ENCODE measurements around the gene ADAMTS1. TPM values are rescaled to one million over a fixed set of nuclear protein-coding genes. Genes with fewer than 3 reads are reported as not detected.

Gene ADAMTS1
- total RNA-seq, 1 donor, result 243 TPM

DNA sequence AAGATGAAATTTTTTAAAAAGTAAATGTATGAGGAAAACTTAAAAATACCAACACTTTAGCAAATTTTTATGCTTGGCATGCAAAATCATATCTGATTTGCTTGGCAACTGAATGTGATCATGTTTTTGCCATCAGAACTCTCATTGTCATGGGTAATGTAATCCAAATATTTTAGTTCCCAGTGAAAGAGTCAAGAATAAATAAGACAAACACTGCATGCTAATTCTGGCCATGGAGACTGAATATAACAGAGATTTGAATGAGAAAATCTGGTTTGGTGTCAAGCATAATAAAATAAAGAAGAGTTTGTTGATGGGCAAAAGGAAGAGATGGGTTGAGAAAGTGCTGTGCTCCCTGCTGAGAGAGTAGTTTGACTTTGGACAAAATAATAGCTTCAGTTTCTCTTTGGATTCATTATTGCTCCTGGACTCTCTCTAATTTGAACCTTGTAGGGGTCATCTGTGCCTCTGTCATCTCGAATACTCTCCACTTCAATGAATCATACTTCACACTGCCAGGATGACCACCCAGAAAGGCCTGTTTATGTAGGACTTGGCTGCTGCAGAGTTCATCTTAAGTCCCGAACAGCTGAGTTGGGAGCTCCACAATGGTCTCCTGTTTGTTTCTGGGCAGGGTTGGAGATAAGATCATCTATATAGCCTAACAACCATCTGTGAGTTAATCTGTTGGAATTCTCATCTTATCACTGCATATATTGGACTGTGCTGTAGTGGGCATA, 34.4 kb downstream of the ADAMTS1 start:
- H3K79me2 ChIP-seq (ENCODE audit: insufficient read depth, low read length), result no peaks in the 10 kb centered on the region
- TF ChIP-seq, protein P1, sequence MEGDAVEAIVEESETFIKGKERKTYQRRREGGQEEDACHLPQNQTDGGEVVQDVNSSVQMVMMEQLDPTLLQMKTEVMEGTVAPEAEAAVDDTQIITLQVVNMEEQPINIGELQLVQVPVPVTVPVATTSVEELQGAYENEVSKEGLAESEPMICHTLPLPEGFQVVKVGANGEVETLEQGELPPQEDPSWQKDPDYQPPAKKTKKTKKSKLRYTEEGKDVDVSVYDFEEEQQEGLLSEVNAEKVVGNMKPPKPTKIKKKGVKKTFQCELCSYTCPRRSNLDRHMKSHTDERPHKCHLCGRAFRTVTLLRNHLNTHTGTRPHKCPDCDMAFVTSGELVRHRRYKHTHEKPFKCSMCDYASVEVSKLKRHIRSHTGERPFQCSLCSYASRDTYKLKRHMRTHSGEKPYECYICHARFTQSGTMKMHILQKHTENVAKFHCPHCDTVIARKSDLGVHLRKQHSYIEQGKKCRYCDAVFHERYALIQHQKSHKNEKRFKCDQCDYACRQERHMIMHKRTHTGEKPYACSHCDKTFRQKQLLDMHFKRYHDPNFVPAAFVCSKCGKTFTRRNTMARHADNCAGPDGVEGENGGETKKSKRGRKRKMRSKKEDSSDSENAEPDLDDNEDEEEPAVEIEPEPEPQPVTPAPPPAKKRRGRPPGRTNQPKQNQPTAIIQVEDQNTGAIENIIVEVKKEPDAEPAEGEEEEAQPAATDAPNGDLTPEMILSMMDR (IDR thresholded peaks at IDR 0.05; ENCODE audit: extremely low read depth, low read depth, low read length), result no peak
- H3K4me2 ChIP-seq (ENCODE audit: insufficient read depth, low read length), result no peak overlapping the region
- no peaks in the 10 kb centered on the region for H3K27me3 ChIP-seq (ENCODE audit: insufficient read depth, low read length)
- peaks cover 7% of the 10 kb centered on the region for H3K4me1 ChIP-seq (ENCODE audit: insufficient read depth, low read length)
- no peak for DNase-seq (ENCODE audit: insufficient read length, low spot score, missing footprints)
- no peaks in the 10 kb centered on the region for H3K9me3 ChIP-seq (ENCODE audit: low read depth, low read length)
- H4K20me1 ChIP-seq (ENCODE audit: insufficient read depth, low read length), result no peaks in the 10 kb centered on the region
- no peak overlapping the region for H3K4me3 ChIP-seq (ENCODE audit: insufficient read depth, low read length)
- peak overlapping the region; percentile 43 for H2AFZ ChIP-seq (ENCODE audit: low read length)
- no peak overlapping the region for H3K27ac ChIP-seq (ENCODE audit: low read depth, low read length)
- H3K36me3 ChIP-seq (ENCODE audit: insufficient read depth, low read length), result no peaks in the 10 kb centered on the region

DNA sequence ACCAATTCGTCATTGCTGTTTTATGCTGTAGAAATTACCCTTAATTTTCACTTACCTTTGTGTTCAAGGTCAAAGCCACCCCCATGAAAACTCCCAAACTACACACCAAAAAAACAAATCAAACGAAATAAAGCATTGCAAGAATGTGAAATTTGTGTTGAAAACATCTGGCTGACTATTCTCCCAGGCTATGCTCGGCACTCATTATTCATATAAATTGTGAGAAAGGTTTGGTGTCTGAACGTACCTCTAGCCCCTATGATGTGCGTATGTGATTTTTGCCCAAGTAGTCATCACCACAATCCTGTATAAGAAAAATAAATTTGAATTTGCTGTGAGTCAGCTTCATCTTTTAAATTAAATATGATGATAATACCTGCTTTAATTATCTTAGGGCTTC, 34.9 kb downstream of the ADAMTS1 start:
- H3K36me3 ChIP-seq (ENCODE audit: insufficient read depth, low read length), result no peaks in the 10 kb centered on the region
- TF ChIP-seq, protein P1 (IDR thresholded peaks at IDR 0.05; ENCODE audit: extremely low read depth, low read depth, low read length), result no peak
- H2AFZ ChIP-seq (ENCODE audit: low read length), result no peak overlapping the region
- no peak overlapping the region for H3K4me3 ChIP-seq (ENCODE audit: insufficient read depth, low read length)
- H3K79me2 ChIP-seq (ENCODE audit: insufficient read depth, low read length), result no peaks in the 10 kb centered on the region
- H3K27ac ChIP-seq (ENCODE audit: low read depth, low read length), result no peak overlapping the region
- no peaks in the 10 kb centered on the region for H3K27me3 ChIP-seq (ENCODE audit: insufficient read depth, low read length)
- DNase-seq (ENCODE audit: insufficient read length, low spot score, missing footprints), result no peak
- H3K9me3 ChIP-seq (ENCODE audit: low read depth, low read length), result no peaks in the 10 kb centered on the region
- peaks cover under 1% of the 10 kb centered on the region for H3K4me1 ChIP-seq (ENCODE audit: insufficient read depth, low read length)
- H4K20me1 ChIP-seq (ENCODE audit: insufficient read depth, low read length), result no peaks in the 10 kb centered on the region
- H3K4me2 ChIP-seq (ENCODE audit: insufficient read depth, low read length), result no peak overlapping the region

DNA sequence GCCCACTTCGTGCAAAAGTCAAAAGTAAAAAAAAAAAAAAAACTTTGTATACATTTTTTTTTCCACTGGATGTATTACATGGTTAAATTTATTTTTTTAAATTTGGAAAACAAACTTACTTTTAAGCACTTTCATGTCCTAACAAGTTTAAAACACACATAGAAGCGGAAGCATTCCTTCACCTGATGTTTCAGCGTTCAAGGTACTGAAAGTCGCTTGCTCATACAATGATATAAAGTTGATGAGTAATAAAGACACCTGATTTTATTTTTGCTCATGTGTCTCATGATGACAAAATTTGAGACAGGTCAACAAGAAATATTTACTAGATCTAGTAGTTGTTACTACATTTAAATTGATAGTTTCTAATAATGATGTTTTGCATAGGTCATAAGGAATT, 35.5 kb downstream of the ADAMTS1 start:
- Histone ChIP-seq H3K4me3 (ENCODE audit: insufficient read depth, low read length) (no peak overlapping the region), H3K4me2 (ENCODE audit: insufficient read depth, low read length) (no peak overlapping the region), H3K9me3 (ENCODE audit: low read depth, low read length) (no peaks in the 10 kb centered on the region), H2AFZ (ENCODE audit: low read length) (no peak overlapping the region), H4K20me1 (ENCODE audit: insufficient read depth, low read length) (no peaks in the 10 kb centered on the region), H3K27me3 (ENCODE audit: insufficient read depth, low read length) (no peaks in the 10 kb centered on the region), H3K79me2 (ENCODE audit: insufficient read depth, low read length) (no peaks in the 10 kb centered on the region), H3K27ac (ENCODE audit: low read depth, low read length) (no peak overlapping the region), H3K36me3 (ENCODE audit: insufficient read depth, low read length) (no peaks in the 10 kb centered on the region), H3K4me1 (ENCODE audit: insufficient read depth, low read length) (no peaks in the 10 kb centered on the region)
- TF ChIP-seq, protein P1 (IDR thresholded peaks at IDR 0.05; ENCODE audit: extremely low read depth, low read depth, low read length), result no peak
- DNase-seq (ENCODE audit: insufficient read length, low spot score, missing footprints), result no peak

DNA sequence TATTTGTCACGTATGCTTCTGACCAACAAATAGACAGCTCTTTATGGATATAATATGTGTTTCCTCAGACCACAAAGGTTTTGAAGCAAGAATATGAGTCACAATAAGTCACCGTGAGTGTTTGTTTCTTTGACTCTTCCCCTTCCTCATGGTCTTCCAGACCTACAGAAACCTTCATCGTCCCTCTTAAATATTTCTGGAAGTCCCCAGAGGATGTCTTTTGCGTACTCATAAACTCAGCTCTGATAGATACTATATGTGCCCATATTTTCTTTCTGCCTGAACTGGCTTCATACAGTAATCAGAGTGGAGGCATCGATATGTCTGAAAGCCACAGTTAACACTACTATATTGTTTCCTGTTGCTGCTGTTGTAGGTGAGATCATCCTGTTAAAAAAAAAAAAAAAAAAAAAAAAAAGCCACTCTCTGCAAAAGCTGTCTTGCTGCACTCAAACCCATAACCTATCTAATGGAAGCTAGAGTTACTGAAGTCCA, 38.4 kb downstream of the ADAMTS1 start:
- Histone ChIP-seq H3K79me2 (ENCODE audit: insufficient read depth, low read length) (no peaks in the 10 kb centered on the region), H3K36me3 (ENCODE audit: insufficient read depth, low read length) (no peaks in the 10 kb centered on the region), H4K20me1 (ENCODE audit: insufficient read depth, low read length) (no peaks in the 10 kb centered on the region), H3K4me1 (ENCODE audit: insufficient read depth, low read length) (peaks cover 4% of the 10 kb centered on the region), H3K4me2 (ENCODE audit: insufficient read depth, low read length) (peak overlapping the region; percentile 20), H3K27me3 (ENCODE audit: insufficient read depth, low read length) (no peaks in the 10 kb centered on the region), H2AFZ (ENCODE audit: low read length) (no peak overlapping the region), H3K9me3 (ENCODE audit: low read depth, low read length) (no peaks in the 10 kb centered on the region), H3K4me3 (ENCODE audit: insufficient read depth, low read length) (no peak overlapping the region), H3K27ac (ENCODE audit: low read depth, low read length) (no peak overlapping the region)
- no peak for DNase-seq (ENCODE audit: insufficient read length, low spot score, missing footprints)
- TF ChIP-seq, protein P1 (IDR thresholded peaks at IDR 0.05; ENCODE audit: extremely low read depth, low read depth, low read length), result no peak
